ENCODE measurements around the gene CWC15.
A peak's percentile ranks its signal among the peaks of the same experiment; 100 is the strongest.
"Not testable (repeated sequence)": the region's sequence is repeated elsewhere in the genome, so short reads cannot be mapped to it uniquely, and the experiment has no call there.

Gene CWC15

DNA sequence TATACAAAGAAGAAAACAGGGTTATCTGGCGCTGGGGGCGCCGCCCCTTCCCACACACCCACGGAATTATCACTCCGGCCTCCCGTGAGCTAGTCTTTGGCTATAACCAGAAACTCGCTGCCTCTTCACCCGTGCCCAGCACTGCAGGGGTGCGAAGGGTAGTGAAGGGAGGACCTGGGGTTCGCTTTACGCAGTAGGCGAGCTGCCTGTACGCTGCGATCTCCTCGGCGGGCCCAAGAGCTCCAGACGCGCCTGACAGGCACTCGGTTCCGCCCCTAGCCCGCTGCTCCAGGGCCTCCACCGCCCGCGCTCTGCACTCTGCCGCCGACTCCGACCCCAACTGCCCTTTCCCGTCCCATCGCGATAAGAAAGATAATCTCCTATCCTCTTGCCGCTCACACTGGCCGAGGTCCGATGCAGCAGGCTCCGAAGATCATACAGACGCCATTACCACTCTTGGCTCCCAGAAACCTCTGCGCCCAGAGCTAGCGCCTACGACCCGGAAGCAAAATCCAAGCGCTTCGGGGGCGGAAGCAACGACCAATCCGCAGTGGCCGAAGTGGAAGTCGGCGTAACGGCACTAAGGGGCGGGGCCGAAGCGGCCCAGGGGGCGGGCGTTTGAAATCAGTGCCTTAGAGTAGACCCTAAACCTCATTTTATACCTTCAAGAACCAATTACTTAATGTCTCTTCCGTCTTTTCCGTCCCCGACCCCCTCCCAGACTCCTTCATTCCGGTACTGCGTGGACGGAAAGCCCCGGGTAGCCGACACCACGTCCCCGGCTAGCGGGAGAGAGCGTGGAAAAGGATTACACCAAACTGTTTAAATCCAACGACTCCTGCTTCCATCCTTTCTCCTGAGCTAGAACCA is at the start of gene CWC15, which contains the start of gene KDM4D:
Gene CWC15 (minus strand): TSS at position 458 of the 870 bp plus-strand sequence. CDS start 1,371 bp downstream, outside the sequence.
Gene KDM4D (plus strand): TSS at position 611 of the 870 bp plus-strand sequence. CDS start 23,664 bp downstream, outside the sequence.
- DNase-seq, result peak; percentile 94 to 95

DNA sequence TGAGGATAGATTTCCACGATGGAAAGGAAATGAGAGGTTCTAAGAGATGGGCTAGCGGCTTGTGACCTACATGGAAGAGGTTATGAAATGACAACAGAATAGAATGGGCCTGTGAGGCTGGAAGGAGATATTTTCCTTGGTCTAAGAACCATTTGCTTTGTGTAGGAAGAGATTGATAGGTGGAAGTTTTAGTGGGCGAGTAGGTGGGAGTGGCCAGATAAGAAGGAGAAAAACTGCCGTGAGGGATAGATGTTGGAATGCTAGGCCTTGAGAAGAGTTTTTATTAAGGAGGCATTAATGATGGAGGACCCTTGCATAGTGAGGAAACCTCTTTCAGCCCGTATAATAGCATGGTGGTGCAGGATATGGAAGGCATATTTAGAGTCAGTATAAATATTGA is 48.1 kb upstream of the CWC15 start:
- DNase-seq, result not testable (repeated sequence)

DNA sequence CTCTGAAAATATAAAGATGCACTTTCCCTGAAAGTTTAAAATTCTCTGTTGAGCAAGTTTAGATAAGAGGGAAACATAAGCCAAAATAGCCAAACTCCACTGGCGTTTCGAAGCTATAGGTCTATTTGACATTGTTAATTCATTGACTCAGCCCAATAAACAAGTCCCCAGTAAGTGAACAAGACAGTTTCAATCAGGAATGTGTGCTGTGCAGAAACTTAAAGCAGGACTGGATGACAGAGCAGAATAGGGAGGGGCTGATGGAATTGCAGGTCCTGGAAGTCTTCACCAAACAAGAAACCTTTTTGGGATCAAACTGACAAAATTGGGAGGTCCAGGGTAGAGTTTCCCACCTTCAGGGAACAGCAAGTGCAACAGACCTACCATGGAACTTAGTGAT is 42.8 kb upstream of the CWC15 start:
- DNase-seq, result no peak

- DNase-seq, result no peak
Measured at GRCh38 chr11:95014184-95014821, 40.9 kb upstream of the CWC15 start.

GRCh38 chr11:95011376-95011775 is 38.0 kb upstream of the CWC15 start:
- no peak for DNase-seq

DNA sequence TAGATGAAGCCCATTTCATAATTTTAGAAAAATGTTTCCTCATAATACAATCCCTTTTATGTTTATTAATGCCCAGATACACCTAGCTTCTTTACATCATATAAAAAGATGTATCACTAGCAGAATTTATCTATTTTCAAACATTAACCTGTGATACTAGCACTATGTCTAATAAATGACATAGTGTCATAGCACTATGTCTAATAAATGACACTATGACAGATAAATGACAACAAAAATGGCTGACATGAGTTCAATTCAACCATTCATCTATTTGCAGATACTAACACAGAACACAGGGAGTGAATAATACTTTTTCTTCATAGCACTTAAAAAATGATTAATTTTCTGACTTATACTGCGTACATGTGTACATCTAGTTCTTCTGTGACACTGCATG is 32.3 kb upstream of the CWC15 start:
- no peak for DNase-seq

DNA sequence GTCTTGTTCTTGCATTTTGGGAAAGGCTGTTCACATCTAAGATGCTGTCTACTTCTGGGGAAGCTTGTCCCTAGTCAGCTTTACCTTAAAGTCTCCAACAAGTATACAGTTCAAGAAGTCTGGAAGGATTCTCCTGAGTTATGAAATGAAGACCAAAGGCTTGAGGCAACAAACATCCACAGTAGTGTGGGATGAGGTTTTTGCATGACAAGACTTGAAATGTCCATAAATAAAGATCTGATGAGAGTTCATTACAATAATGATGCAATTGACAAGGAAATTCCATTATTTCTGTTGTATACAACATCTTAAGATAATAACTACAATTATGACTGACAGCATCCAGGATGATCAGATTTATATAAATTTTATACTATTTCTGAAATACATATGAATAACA is 30.4 kb upstream of the CWC15 start:
- no peak for DNase-seq

GRCh38 chr11:94998285-94998684 is 24.9 kb upstream of the CWC15 start:
- no peak for DNase-seq

- no peak for DNase-seq
Measured at GRCh38 chr11:94997437-94997836, 24.1 kb upstream of the CWC15 start.

- no peak for DNase-seq
Measured at GRCh38 chr11:94993400-94993943, 20.1 kb upstream of the CWC15 start.

DNA sequence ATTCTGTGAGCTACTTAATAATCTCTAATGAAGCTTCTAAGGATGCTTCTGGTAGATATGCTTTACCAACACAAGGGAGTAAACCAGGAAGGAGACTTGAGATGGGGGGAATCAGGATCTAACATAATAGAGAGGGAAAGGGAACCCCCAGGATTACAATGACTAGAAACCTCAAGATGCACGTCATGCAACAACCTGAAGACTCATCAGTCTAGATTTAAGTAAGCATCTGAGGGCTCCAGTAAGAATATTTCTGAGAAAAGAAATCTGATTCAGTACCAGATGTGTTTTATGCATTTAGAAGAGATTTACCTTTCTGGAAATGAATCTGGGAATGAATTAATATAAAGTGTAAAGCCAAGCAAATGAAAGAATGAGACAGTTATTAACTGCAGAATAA is 15.4 kb upstream of the CWC15 start:
- no peak for DNase-seq

DNA sequence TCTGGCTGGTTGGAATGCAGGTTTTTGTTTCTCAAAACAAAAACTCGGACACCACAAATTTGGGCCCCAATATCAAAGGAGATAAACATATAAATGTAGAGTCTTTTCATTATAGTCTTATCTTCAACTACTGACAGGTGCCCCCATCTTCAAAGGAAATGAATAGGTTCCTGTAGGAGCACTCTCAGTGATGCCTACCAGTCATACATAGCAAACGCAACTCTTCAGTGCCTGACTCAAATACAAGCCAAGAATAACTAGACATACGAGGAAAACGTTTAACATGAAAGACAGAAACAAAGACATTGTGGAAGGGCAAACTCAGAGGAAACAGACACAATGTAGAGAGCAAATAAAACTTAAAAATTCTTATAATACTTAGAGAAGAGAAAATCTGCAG is 14.0 kb upstream of the CWC15 start:
- no peak for DNase-seq

DNA sequence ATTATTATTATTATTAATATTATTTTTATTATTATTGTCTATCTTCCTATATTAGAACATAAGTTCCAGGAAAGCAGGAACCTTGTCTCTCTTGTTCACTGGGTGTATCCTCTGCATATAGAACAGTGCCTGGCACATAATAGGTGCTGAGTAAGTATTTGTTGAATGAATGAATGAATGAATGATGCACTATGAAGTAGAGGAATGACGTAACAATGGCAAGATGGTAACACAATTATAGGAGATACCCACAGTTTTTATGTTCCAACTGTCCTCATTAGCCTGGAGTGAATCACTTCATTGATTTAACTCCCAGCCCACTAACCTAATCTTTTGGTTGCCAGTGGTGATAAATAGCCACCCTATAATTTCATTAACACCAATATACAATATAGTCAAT is 2.2 kb upstream of the CWC15 start:
- no peak for DNase-seq

- no peak for DNase-seq
Measured at GRCh38 chr11:94974178-94974577, 822 bp upstream of the CWC15 start.

DNA sequence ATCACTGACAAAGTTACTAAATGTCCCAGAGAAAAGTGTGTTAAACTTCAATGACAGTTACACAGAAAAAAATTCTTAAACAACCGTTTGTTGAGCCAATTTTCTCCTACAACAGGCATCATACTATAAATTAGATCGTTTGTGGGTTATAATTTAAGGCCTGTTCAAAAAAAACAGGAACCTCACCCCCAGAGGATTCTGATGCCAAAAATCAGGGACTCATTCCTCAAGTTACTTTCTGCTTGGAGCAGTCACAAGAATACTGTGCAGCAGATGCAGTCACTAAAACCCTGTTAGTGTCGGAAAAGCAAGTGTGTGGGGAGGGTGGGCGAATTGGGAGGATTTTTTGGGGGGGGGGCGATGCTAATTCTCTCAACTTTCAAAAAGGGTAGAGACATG is 657 bp downstream of the CWC15 start:
- no peak for DNase-seq

DNA sequence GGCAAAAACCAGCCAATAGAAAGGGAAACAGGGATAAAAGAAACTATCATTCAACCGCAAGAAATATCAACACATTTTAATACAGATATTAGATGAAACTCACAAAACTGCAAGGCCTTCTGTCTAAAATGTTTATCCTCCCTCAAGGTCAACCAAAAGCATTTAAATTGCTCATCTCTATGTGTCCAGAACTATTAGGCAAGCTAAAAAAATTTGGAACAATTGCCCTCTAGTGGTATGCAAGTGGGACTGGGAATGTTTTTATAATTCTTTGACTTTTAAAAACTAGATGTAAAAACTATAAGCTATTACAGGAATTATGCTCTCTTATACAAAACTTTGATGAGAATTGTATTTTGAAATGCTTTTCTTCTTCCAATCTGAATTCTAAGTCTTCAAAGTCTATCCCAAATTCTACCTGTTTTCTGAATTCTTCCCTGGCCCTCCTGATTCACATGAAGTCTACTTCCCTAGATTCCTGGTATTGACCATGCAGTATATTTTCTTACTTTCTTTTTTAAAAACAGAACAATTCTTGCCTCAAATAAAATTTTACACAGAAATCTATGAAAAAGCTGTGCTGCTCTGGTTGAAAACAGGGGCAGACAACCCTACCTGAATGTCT is 4.9 kb downstream of the CWC15 start:
- DNase-seq, result peak in 1 of 2 donors; percentile 16

GRCh38 chr11:94964934-94965333 is 8.4 kb downstream of the CWC15 start:
- no peak for DNase-seq

DNA sequence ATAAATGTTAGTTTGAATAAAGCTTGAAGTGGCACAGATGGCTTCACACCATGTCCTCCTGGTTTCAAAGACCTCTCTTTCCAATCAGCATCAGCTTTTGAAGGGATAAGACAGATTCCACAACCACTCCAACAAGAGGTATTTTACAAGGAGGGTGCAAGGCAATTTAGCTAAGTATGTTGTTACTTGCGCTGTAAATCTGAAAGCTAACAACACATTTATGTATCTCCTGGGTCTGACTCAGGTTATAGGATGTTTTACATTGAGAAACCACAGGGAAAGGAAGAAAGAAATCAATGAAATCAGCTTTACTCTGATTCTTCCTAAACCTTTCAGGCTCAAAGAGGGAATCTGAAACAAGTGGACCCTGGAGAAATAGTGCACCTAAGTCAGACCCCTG is 12.1 kb downstream of the CWC15 start:
- DNase-seq, result no peak

DNA sequence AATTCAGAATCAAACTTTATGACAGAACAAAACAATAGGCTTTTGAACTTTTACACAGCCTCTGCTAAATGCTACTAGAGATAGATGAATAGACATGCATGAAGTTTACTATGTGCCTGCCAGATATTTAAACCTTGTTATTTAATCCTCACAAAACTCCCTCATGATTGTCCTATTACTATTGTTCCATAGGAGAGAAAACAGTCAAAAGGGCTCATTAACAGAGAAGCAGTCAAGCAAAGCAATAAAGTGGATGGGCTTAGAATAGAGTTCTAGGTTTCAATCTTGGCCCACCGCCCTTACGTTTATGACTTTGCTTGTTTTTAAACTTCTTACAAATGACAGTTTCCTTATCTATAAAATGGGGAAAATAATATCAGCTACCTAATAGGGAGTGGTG is 12.9 kb downstream of the CWC15 start:
- DNase-seq, result no peak

- no peak for DNase-seq
Measured at GRCh38 chr11:94959179-94959578, 14.2 kb downstream of the CWC15 start.

DNA sequence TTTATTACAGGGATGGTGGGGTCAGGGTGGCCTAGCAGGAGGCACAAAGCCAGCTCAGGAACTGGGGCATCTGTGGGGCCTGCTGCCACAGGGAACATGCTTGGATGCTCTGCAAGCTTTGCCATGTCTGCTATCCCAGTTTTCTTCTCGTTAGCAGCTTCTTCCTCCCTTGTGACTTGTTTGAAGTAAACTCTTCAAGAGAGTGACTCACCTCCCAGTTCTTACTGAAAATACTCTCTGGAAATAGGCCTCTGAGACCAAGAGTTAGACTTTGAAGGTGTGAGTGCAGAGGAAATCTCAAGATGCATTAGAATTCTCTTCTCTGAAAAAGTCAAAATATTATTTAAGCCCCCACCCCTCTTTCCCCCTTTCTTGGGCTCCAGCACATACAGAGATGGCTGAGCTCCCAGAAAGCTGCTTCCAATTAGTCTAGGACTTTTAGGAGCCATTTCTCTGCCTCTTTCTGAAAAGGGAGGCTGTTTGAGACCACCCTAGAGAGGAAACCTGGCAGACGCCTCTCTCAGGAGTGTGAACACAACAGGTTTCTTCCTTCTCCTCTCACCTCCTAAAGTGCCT is 15.1 kb downstream of the CWC15 start:
- no peak for DNase-seq

DNA sequence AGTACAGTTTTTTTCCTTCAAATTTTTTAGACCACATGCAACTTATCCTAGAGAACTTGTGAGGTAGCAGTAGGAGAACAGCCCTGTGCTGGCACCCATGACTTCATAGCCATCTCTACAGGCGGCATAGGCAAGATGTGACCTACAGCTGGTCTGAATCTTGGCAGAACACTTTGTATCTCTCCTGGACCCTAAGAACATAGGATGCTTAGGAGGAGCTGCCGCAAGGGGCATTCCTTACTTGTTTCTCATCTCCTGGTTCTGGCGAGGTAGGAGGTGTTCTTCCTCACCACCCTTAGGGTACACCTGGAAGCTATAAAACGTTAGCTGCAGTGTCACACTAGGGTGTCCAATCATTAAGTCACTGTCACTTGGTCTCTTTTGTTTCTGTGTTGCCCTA is 16.4 kb downstream of the CWC15 start:
- no peak for DNase-seq

GRCh38 chr11:94954753-94955152 is 18.6 kb downstream of the CWC15 start:
- no peak for DNase-seq

Measured in CD4-positive, alpha-beta T cell treated with Interleukin-4 for 1 hour (primary cell).